GM18499 (cell line): ENCODE measurements around the gene FUT7.

Experiments used
- ATAC-seq: cut with Tn5 transposase; IDR thresholded peaks from one replicate; pipeline ENCODE4 v1.9.1; 2021; ENCODE audit warnings: moderate number of reproducible peaks; ENCODE audit not compliant: insufficient read depth, unreplicated experiment

Gene FUT7

DNA sequence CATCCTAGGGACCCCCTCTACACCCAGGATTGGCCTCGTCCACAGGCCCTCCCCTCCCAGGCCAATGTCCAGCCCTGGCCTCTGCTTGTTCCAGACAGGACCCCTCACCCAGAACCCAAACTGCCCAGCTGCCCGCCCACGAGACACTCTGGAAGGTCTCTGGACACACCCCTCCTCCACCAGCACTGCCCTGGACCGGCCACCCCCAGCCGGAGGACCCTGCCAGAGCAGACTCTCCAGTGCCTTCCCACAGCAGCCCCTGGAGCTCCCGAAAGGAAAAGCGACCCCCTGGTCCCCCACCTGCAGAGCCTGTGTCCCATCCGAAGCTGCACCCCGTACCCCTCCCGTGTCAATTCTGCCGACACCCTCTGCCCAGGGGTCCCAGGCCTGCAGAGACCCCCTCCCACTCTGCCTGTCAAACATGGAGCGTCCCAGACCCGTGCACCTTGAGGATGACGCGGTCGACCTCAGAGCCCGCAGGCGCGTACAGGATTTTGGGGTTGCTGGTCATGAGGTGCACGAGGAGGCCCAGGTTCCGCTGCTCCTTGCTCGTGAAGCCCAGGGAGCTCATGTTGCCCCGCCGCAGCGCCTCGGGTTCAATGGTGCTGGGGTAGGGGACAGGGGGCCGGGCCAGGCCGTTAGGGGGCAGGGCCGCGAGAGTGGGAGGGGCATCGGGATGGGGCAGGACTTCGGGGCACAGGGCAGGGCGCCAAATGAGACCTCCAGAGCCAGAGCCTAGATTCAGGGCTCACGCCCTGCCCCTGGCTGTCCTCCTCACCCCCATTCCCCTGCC is 11.8 kb downstream of the FUT7 start:
- no peak for ATAC-seq

- ATAC-seq: no peak
Measured at GRCh38 chr9:137018761-137019559, 12.9 kb downstream of the FUT7 start.

GRCh38 chr9:137017791-137018497 is 13.9 kb downstream of the FUT7 start:
- no peak for ATAC-seq

DNA sequence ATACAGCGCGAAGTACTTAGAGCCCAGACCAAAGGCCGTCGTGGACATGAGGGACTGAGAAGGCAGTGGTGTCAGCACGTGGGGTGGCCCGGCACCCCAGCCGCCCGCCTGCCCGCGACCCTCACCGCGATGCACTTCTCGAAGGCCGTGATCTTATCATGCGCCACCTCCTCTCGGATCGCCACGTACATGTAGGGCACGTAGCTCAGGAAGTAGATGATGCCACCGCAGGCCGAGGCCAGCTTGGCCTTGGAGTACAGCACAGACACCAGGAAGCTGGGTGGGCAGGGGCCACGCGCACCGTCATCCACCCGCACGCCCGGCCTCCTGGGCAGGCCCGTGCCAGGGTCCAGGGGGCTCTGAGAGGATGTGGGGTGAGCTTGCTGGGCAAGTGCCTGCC is 14.8 kb downstream of the FUT7 start:
- ATAC-seq: no peak

DNA sequence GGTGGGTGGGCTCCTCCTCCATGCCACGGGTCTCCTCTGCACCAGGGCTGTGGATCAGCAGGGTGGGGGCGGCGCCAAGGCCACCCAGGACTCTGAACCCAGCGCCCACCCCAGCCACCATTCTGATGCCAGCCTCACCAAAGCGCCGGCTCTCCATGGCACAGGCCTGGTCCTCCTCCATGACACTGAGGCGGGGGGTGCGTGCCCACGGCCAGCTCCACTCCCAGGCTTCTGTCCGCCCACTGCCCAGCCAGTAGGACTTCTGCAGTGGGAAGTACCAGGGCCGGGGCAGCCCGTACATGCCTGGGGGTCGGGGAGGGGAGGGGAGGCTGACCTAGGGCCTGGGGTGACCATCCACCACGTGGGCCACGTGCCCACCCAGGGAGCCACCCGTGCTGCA is 15.5 kb downstream of the FUT7 start:
- ATAC-seq: no peak

DNA sequence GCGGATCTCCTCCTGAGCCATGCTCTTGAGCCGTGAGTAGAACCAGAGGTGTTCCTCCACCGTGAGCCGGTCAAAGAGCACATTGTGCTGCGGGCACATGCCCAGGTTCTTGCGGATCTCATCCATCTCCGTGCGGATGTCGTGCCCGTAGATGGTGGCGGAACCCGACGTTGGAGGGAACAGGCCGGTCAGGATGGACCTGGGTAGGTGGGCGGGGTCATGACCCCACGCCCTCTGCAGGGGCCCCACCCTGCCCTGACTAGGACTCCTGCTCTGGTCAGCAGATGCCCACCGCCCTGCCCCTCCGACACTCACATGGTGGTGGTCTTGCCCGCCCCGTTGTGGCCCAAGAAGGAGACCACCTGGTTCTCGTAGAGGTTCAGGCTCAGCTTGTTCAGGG is 15.9 kb downstream of the FUT7 start:
- ATAC-seq: no peak

- no peak for ATAC-seq
Measured at GRCh38 chr9:137015540-137015930, 16.4 kb downstream of the FUT7 start.

DNA sequence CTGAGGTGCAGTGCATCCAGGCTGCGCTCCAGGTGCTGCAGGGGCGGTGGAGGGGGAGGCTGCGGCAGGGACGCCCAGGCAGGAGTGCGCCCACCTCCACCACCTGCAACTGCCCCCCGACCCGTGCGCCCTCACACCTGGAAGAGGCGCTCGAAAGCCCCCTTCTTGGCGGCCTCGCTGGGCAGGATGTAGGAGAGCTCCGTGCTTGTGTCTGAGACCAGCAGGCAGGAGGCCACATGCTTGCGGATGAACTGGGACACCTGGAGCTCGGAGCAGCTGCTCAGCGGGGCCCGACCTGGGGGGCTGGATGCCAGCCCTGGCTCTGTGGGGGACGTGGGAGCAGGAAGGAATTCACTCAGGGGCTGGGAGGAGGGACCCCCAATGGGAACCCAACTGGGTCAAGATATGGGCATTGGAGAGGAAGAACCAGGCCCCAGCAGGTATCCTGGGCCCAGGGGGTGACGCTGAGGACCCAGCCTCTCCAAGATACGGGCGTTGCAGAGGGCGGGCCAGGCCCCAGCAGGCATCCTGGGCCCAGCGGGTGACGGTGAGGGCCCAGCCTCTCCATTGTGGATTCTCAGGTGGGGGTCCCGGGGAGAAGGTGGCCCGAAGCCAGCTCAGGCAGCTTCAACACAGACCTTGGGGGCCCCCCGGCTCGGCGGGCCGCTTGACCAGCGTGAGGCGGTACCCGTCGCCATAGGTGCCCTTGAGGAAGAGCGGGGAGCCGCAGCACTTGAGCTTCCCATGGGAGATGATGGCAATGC is 16.9 kb downstream of the FUT7 start:
- ATAC-seq: no peak

GRCh38 chr9:137014166-137014565 is 17.7 kb downstream of the FUT7 start:
- no peak for ATAC-seq

- ATAC-seq: no peak
Measured at GRCh38 chr9:137013571-137013940, 18.3 kb downstream of the FUT7 start.

DNA sequence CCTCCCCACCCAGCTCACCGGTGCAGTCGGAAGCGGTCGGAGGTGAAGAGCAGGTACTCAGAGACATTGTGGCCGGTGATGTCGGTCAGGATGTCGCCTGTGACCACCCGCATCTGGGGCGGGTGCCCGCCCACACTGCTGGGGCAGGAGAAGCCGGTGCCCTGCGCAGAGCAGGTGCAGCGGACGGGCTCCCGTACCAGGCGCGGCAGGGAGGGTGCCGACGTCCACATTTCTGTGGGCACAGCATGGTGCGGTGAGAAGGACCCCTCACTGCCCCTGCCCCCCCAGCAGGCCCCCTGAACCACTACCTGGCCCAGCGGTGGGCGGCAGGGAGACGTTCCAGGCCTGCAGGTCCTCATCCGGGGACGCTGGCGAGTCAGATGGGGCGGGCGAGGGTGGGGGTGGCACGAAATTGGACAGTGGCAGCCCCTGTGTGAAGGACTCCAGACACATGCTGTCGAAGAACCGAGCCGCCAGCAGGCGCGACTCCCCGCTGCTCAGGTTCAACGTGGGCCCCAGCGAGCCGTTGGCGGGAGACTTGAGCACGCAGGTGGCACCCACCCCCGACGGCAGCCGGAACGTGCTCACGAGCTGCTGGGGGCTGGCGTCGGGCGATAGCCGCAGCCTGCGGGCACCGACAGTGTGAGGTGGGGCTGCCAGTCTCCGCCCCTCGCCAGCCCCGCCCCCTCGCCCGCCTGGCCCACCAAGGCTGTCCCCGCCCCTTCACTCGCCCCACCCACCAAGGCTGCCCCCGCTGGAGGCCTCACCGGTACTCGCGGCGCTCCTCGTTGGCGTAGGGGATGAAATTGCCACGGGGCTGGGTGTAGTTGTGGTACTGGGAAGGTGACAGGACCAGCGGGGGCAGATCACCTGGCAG is 19.0 kb downstream of the FUT7 start:
- ATAC-seq: no peak

DNA sequence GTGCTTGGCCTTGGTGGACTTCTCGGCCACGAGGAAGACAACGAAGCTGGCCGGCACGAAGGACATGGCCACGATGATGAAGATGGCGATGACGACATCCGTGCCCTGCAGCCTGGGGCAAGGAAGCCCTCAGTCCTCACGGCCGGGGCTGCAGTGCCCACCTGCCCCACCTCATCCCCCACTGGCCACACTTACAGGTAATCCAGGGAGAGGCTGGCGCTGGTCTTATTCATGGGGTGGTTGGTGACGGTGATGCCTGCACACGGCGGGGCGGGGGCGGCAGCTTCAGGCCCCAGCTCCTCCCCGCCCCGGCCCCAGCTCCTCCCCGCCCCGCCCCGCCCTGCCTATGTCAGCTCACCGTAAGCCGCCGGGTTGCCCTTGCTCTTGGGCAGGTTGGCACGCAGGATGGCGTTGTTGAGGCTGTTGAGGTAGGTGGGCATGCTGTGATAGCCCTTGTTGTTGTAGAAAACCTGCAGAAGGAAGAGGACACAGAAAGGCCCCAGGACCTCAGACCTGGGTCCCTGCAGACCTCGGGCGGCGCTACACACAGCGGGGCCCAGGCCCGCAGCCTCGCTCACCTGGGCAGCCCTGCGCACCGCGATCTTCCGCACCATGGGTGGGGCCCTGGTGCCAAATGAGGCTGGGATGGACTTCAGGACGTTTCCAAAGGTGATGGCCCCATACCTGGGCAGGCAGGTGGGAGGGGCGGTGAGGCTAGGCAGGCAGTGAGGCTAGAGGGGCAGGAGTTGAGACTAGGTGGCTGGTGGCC is 19.8 kb downstream of the FUT7 start:
- no peak for ATAC-seq

- no peak for ATAC-seq
Measured at GRCh38 chr9:137011156-137011555, 20.7 kb downstream of the FUT7 start.

DNA sequence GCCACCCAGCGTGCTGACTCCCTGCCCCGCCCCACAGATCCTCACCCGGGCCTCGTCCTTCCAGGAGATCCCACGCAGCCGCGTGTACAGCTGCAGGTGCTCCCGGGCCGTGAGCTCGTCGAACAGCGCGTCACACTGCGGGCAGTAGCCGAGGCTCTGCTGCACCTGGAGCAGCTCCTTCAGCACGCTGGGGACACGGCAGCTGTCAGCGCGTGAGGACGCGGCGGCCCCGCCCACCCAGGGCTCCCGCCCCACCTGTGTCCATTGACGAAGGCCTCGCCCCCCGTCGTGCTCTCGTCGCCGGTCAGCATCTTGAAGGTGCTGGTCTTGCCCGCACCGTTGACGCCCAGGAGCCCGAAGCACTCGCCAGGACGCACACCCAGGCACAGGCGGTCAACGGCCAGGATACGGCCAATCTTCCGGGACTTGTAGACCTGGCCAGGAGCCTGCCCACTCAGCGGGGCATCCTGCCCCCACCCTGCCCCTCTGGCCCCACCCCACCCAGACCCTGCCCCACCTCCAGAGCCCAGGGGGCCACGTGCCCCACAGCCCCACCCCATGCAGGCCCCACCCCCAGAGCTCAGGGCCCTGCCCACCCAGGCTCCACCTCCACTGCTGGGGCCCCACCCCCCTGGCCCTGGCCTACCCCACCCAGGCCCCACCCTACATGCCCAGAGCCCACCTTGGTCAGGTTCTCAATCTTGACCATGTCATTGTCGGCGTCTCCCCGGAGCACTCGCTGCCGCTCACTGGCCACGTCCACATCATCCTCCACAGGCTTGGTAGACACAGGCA is 21.8 kb downstream of the FUT7 start:
- ATAC-seq: no peak

- ATAC-seq: no peak
Measured at GRCh38 chr9:137009217-137009616, 22.7 kb downstream of the FUT7 start.

- ATAC-seq: no peak
Measured at GRCh38 chr9:137008312-137008711, 23.6 kb downstream of the FUT7 start.

DNA sequence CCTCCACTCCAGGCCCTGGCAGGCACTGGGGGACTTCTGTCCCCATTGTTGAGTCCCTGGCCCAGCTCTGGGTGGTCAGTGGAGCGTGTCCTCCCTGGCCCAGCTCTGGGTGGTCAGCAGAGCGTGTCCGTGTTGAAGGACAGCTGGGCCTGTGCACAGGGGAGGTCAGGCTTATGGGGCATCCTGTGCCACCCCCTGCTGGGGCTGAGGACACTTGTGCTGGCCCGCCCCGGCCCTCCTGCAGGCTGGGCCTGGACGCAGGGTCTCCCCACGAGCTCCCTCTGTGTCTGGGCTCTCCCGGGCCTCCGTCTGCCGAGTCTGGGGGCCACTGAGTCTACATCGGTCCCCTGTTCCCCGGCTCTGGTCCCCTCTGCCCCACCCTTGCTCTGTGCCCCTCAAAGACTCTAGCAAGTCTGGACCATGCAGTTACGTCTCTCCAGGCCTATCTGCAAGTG is 24.0 kb downstream of the FUT7 start:
- ATAC-seq: no peak
